Measurements from ENCODE around the gene DSCAML1. TPM values are rescaled to one million over a fixed set of nuclear protein-coding genes. Genes with fewer than 3 reads are reported as not detected.

The DSCAML1 gene
- total RNA-seq, 4 donors from 2014 or later: 0.54 to 1.8 (median 0.99) TPM

GRCh38 chr11:117663821-117664220 lies 133.2 kb downstream of the DSCAML1 start:
- TF ChIP-seq POLR2A (IDR thresholded peaks at IDR 0.05): no peak
- TF ChIP-seq CTCF (IDR thresholded peaks at IDR 0.05): no peak
- H3K27me3 ChIP-seq: no peaks in the 10 kb centered on the region
- peak overlapping the region in 1 of 3 donors; percentile 7 for H3K27ac ChIP-seq
- peak; percentile 36 for DNase-seq
- intact Hi-C loops (cut with DNase I): no loop called here
- peaks cover 21 to 25% of the 10 kb centered on the region in 2 donors for H3K4me1 ChIP-seq
- H3K36me3 ChIP-seq: no peaks in the 10 kb centered on the region
- H3K4me3 ChIP-seq (replicated peaks in 1 of 3): no peak overlapping the region
- H3K9me3 ChIP-seq: no peaks in the 10 kb centered on the region
- 20 to 27% methylated on average over 11 of the region's 11 CpGs for WGBS, 2 donors

GRCh38 chr11:117663414-117663813 lies 133.6 kb downstream of the DSCAML1 start:
- WGBS, 2 donors: 34 to 36% methylated on average over 5 of the region's 5 CpGs
- H3K27me3 ChIP-seq: no peaks in the 10 kb centered on the region
- no peaks in the 10 kb centered on the region for H3K9me3 ChIP-seq
- intact Hi-C loops (cut with DNase I): no loop called here
- no peaks in the 10 kb centered on the region for H3K36me3 ChIP-seq
- DNase-seq: peak; percentile 54 to 58
- H3K4me3 ChIP-seq (replicated peaks in 1 of 3): no peak overlapping the region
- no peak for TF ChIP-seq CTCF (IDR thresholded peaks at IDR 0.05)
- no peak for TF ChIP-seq POLR2A (IDR thresholded peaks at IDR 0.05)
- H3K27ac ChIP-seq: peak overlapping the region in 1 of 3 donors; percentile 7
- peaks cover 21 to 25% of the 10 kb centered on the region in 2 donors for H3K4me1 ChIP-seq

GRCh38 chr11:117662671-117663269 lies 134.2 kb downstream of the DSCAML1 start:
- WGBS, 2 donors: 86 to 87% methylated on average over 12 to 14 of the region's 14 CpGs

GRCh38 chr11:117662255-117662654 lies 134.8 kb downstream of the DSCAML1 start:
- no peaks in the 10 kb centered on the region for H3K36me3 ChIP-seq
- no peaks in the 10 kb centered on the region for H3K9me3 ChIP-seq
- DNase-seq: peak; percentile 77 to 82
- no peak for TF ChIP-seq CTCF (IDR thresholded peaks at IDR 0.05)
- TF ChIP-seq POLR2A (IDR thresholded peaks at IDR 0.05): no peak
- no peak overlapping the region for H3K27ac ChIP-seq
- H3K4me1 ChIP-seq: peaks cover 21 to 25% of the 10 kb centered on the region in 2 donors
- 36 to 40% methylated on average over 8 of the region's 8 CpGs for WGBS, 2 donors
- H3K4me3 ChIP-seq (replicated peaks in 1 of 3): no peak overlapping the region
- intact Hi-C loops (cut with DNase I): no loop called here
- no peaks in the 10 kb centered on the region for H3K27me3 ChIP-seq

More at GRCh38 chr11:117662671-117663269, 134.2 kb downstream of the DSCAML1 start:
- no peaks in the 10 kb centered on the region for H3K9me3 ChIP-seq
- H3K27ac ChIP-seq: no peak overlapping the region
- TF ChIP-seq POLR2A (IDR thresholded peaks at IDR 0.05) (no peak), CTCF (IDR thresholded peaks at IDR 0.05) (no peak)
- H3K36me3 ChIP-seq: no peaks in the 10 kb centered on the region
- no peaks in the 10 kb centered on the region for H3K27me3 ChIP-seq
- no peak for DNase-seq
- intact Hi-C loops (cut with DNase I): no loop called here
- H3K4me3 ChIP-seq (replicated peaks in 1 of 3): no peak overlapping the region
- H3K4me1 ChIP-seq: peaks cover 21 to 25% of the 10 kb centered on the region in 2 donors

GRCh38 chr11:117658809-117659208 lies 138.2 kb downstream of the DSCAML1 start:
- Histone ChIP-seq H3K27ac (no peak overlapping the region), H3K4me1 (peaks cover 17 to 20% of the 10 kb centered on the region in 2 donors), H3K36me3 (no peaks in the 10 kb centered on the region), H3K4me3 (replicated peaks in 1 of 3) (no peak overlapping the region), H3K27me3 (no peaks in the 10 kb centered on the region), H3K9me3 (no peaks in the 10 kb centered on the region)
- TF ChIP-seq POLR2A (IDR thresholded peaks at IDR 0.05): no peak
- TF ChIP-seq CTCF (IDR thresholded peaks at IDR 0.05): no peak
- WGBS, 2 donors: 86 to 94% methylated on average over 3 of the region's 3 CpGs
- intact Hi-C loops (cut with DNase I): no loop called here
- DNase-seq: no peak
